C4-2B (cell line): ENCODE data around the gene BRINP1.

Source experiments
- CTCF ChIP-seq: fragments of 450-650 bp; conservative IDR thresholded peaks from 2 replicates; pipeline ENCODE4 v1.5.1; 2017; ENCODE audit warnings: mild to moderate bottlenecking
- ZFX ChIP-seq: fragments of 450-650 bp; IDR thresholded peaks from 2 replicates; pipeline ENCODE4 v1.6.1; 2017

- TF ChIP-seq CTCF (no peak), ZFX (no peak)
Measured at GRCh38 chr9:119184265-119184936, 184.8 kb downstream of the BRINP1 start.
